C4-2B (cell line): Measurements from ENCODE around the gene APLNR.
"Not testable (repeated sequence)": the region's sequence is repeated elsewhere in the genome, so short reads cannot be mapped to it uniquely, and the experiment has no call there.

Experiments used
- CTCF ChIP-seq: fragments of 450-650 bp; conservative IDR thresholded peaks from 2 replicates; pipeline ENCODE4 v1.5.1; 2017; ENCODE audit warnings: mild to moderate bottlenecking
- ZFX ChIP-seq: fragments of 450-650 bp; IDR thresholded peaks from 2 replicates; pipeline ENCODE4 v1.6.1; 2017

GRCh38 chr11:57281546-57281945 lies 44.5 kb upstream of the APLNR start:
- not testable (repeated sequence) for TF ChIP-seq CTCF, ZFX
